Cardiac muscle cell (in vitro differentiated cells and primary cell): ENCODE measurements around the gene USP22. TPM values are rescaled to one million over a fixed set of nuclear protein-coding genes. Genes with fewer than 3 reads are reported as not detected.

Experiments
- DNase-seq, 2 donors: peaks; one replicate each; pipeline versions ENCODE4 v3.0.0 to v3.0.0-alpha.2; 2010 to 2017; ENCODE audit warnings: low read depth in 1 of 2, low spot score in 1 of 2
- H3K27ac ChIP-seq: fragments of 200-600 bp; sonication (generic); 2 replicates; pipeline ENCODE4 v1.5.1; 2016
- H3K27me3 ChIP-seq: fragments of 200-600 bp; sonication (generic); 2 replicates; pipeline ENCODE4 v1.6.0; 2016; ENCODE audit warnings: control low read depth
- H3K36me3 ChIP-seq: fragments of 200-600 bp; sonication (generic); 2 replicates; pipeline ENCODE4 v1.5.1; 2016; ENCODE audit warnings: control low read depth
- H3K4me1 ChIP-seq: fragments of 200-600 bp; sonication (generic); 2 replicates; pipeline ENCODE4 v1.8.1; 2017; ENCODE audit warnings: low read depth, mild to moderate bottlenecking, mixed run types
- H3K4me3 ChIP-seq: fragments of 200-600 bp; sonication (generic); 2 replicates; pipeline ENCODE4 v1.5.1; 2016; ENCODE audit warnings: mild to moderate bottlenecking
- H3K9me3 ChIP-seq: fragments of 200-600 bp; sonication (generic); 2 replicates; pipeline ENCODE4 v1.5.1; 2017; ENCODE audit warnings: low read depth, mild to moderate bottlenecking, control low read depth
- CTCF ChIP-seq: IDR thresholded peaks from 2 replicates; pipeline ENCODE4 v1.5.1; 2012; ENCODE audit warnings: low read depth, mild to moderate bottlenecking, low read length
- polyA plus RNA-seq: library from polyadenylated mRNA; unstranded; fragments of >200 nt; fragmentation: Nextera tagmentation; extraction: Ambion mirVana; gene quantifications from 2 replicates; pipeline ENCODE4 v1.2.1, GENCODE V29; 2016
- total RNA-seq: library from RNA; depleted of rRNA; stranded (reverse); fragments of >200 nt; gene quantifications from 2 replicates; pipeline ENCODE4 v1.2.3, GENCODE V29; 2016

USP22 gene
- total and polyA plus RNA-seq, 2 experiments from 2014 or later, result 153 to 280 TPM

- DNase-seq, result no peak
- Histone ChIP-seq H3K27ac (no peak overlapping the region), H3K36me3 (peaks cover 12% of the 10 kb centered on the region), H3K4me1 (no peaks in the 10 kb centered on the region), H3K4me3 (no peak overlapping the region), H3K27me3 (no peaks in the 10 kb centered on the region), H3K9me3 (no peaks in the 10 kb centered on the region)
- no peak for TF ChIP-seq CTCF
These were observed 67.2 kb downstream of the USP22 start for GRCh38 chr17:20975566-20975965.

- Histone ChIP-seq H3K4me3 (no peak overlapping the region), H3K36me3 (peaks cover 8% of the 10 kb centered on the region)
These were observed 72.5 kb downstream of the USP22 start for GRCh38 chr17:20970329-20970728.

GRCh38 chr17:20968913-20969616 lies 73.7 kb downstream of the USP22 start:
- no peaks in the 10 kb centered on the region for H3K4me1 ChIP-seq
- no peaks in the 10 kb centered on the region for H3K27me3 ChIP-seq
- no peak for TF ChIP-seq CTCF
- no peaks in the 10 kb centered on the region for H3K9me3 ChIP-seq
- H3K36me3 ChIP-seq, result peaks cover 9% of the 10 kb centered on the region
- no peak overlapping the region for H3K27ac ChIP-seq
- no peak overlapping the region for H3K4me3 ChIP-seq
- no peak for DNase-seq

More at GRCh38 chr17:20970329-20970728, 72.5 kb downstream of the USP22 start:
- Histone ChIP-seq H3K4me1 (no peaks in the 10 kb centered on the region), H3K27ac (no peak overlapping the region), H3K9me3 (no peaks in the 10 kb centered on the region), H3K27me3 (no peaks in the 10 kb centered on the region)
- DNase-seq, result no peak
- no peak for TF ChIP-seq CTCF

GRCh38 chr17:20967776-20968175 lies 75.0 kb downstream of the USP22 start:
- TF ChIP-seq CTCF, result no peak
- Histone ChIP-seq H3K27ac (no peak overlapping the region), H3K4me1 (no peaks in the 10 kb centered on the region)

GRCh38 chr17:20966870-20967269 lies 75.9 kb downstream of the USP22 start:
- H3K9me3 ChIP-seq, result no peaks in the 10 kb centered on the region
- peaks cover 8% of the 10 kb centered on the region for H3K36me3 ChIP-seq
- H3K4me3 ChIP-seq, result no peak overlapping the region
- no peaks in the 10 kb centered on the region for H3K4me1 ChIP-seq
- TF ChIP-seq CTCF, result no peak
- H3K27me3 ChIP-seq, result no peaks in the 10 kb centered on the region
- no peak for DNase-seq
- no peak overlapping the region for H3K27ac ChIP-seq

More at GRCh38 chr17:20967776-20968175, 75.0 kb downstream of the USP22 start:
- no peak overlapping the region for H3K4me3 ChIP-seq
- no peaks in the 10 kb centered on the region for H3K9me3 ChIP-seq
- no peaks in the 10 kb centered on the region for H3K27me3 ChIP-seq
- H3K36me3 ChIP-seq, result peaks cover 8% of the 10 kb centered on the region
- peak in 1 of 2 donors; percentile 36 for DNase-seq
